Activated naive CD8-positive, alpha-beta T cell (primary cell): ENCODE results near the gene TIE1.

Experiments used
- H3K27ac Mint-ChIP-seq: one replicate; pipeline ENCODE4 v1.8.0; 2021; ENCODE audit warnings: mixed read lengths
- H3K27me3 Mint-ChIP-seq: one replicate; pipeline ENCODE4 v1.8.0; 2021; ENCODE audit warnings: mixed read lengths
- H3K36me3 Mint-ChIP-seq: one replicate; pipeline ENCODE4 v1.8.0; 2021; ENCODE audit warnings: mixed read lengths
- H3K4me1 Mint-ChIP-seq: one replicate; pipeline ENCODE4 v1.8.0; 2021; ENCODE audit warnings: low read depth, mixed read lengths
- H3K4me3 Mint-ChIP-seq: one replicate; pipeline ENCODE4 v1.8.0; 2021; ENCODE audit warnings: mild to moderate bottlenecking, mixed read lengths
- H3K9me3 Mint-ChIP-seq: one replicate; pipeline ENCODE4 v1.8.0; 2021; ENCODE audit warnings: low read depth, mixed read lengths

TIE1 gene

DNA sequence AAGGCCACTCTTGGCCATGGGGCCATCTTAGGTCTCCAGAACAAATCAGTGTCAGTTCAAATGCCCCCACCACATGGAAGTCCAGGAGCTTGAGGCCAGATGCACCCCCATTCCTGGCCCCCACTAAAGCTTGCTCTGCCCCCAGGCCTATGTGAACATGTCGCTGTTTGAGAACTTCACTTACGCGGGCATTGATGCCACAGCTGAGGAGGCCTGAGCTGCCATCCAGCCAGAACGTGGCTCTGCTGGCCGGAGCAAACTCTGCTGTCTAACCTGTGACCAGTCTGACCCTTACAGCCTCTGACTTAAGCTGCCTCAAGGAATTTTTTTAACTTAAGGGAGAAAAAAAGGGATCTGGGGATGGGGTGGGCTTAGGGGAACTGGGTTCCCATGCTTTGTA is 21.7 kb downstream of the TIE1 start:
- Mint-ChIP-seq H3K4me3 (no peak overlapping the region), H3K9me3 (peaks cover 12% of the 10 kb centered on the region), H3K27ac (no peak overlapping the region), H3K36me3 (peaks cover 10% of the 10 kb centered on the region), H3K4me1 (peaks cover 7% of the 10 kb centered on the region), H3K27me3 (no peaks in the 10 kb centered on the region)

DNA sequence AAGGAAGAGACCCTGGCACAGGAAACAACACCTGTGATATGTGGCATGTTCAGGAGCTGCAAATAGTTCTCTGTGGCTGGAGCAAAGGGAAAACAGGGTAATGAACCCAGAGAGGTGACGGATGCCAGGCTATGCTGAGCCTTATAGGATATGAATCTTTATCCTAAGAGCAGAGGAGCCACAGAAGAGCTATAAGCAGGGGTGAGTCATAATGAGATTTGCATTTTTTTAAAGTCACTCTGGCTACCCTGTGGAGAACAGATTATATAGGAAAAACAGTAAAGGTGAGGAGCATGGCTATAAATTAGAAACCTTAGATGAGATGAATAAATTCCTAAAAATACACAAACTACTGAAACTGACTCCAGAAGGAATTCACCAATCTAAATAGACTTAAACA is 24.0 kb downstream of the TIE1 start:
- Mint-ChIP-seq H3K4me3 (no peak overlapping the region), H3K27me3 (no peaks in the 10 kb centered on the region), H3K9me3 (peaks cover 12% of the 10 kb centered on the region), H3K4me1 (peaks cover 13% of the 10 kb centered on the region), H3K36me3 (peaks cover 14% of the 10 kb centered on the region), H3K27ac (no peak overlapping the region)

DNA sequence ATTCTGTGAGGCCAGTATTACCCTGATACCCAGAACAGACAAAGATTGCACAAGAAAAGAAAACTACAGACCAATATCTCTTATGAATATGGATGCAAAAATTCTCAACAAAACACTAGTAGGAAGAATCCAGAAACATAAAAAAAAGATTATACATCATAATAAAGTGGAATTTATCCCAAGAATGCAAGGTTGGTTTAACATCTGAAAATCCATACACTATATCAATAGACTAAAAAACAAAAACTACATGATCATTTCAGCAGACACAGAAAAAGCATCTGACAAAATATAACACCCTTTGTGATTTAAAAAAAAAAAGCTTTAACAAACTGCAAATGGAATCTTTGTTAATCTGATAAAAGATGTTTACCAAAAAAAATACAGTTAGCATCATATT is 24.6 kb downstream of the TIE1 start:
- Mint-ChIP-seq H3K4me1 (peaks cover 17% of the 10 kb centered on the region), H3K27me3 (no peaks in the 10 kb centered on the region), H3K9me3 (peaks cover 12% of the 10 kb centered on the region), H3K27ac (no peak overlapping the region), H3K4me3 (no peak overlapping the region), H3K36me3 (peaks cover 14% of the 10 kb centered on the region)

DNA sequence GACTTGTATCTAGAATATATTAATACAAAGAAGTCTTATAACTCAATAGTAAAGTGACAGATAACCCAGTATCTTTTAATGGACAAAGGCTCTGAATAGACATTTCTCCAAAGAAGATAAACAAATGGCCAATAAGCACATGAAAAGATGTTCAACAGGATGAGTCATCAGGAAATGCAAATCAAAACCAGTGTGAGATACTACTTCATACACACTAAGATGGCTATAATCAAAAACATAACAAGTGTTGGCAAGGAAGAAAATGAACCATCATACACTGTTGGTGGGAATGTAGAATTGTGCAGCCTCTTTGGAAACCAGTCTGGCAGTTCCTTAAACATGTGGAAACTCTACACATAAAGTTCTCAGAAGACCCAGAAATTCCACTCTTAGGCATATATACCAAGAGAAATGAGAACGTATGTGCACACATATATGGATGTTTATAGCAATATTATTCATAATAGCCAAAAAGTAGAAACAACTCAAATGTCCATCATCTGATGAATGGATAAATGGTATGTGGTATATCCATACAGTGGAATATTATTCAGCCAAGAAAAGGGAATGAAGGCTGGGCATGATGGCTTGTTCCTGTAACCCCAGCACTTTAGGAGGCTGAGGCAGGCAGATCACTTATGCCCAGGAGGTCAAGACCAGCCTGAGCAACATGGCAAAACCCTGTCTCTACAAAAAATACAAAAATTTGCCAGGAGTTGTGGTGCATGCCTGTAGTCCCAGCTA is 26.9 kb downstream of the TIE1 start:
- H3K9me3 Mint-ChIP-seq, result peaks cover 12% of the 10 kb centered on the region
- no peak overlapping the region for H3K27ac Mint-ChIP-seq

DNA sequence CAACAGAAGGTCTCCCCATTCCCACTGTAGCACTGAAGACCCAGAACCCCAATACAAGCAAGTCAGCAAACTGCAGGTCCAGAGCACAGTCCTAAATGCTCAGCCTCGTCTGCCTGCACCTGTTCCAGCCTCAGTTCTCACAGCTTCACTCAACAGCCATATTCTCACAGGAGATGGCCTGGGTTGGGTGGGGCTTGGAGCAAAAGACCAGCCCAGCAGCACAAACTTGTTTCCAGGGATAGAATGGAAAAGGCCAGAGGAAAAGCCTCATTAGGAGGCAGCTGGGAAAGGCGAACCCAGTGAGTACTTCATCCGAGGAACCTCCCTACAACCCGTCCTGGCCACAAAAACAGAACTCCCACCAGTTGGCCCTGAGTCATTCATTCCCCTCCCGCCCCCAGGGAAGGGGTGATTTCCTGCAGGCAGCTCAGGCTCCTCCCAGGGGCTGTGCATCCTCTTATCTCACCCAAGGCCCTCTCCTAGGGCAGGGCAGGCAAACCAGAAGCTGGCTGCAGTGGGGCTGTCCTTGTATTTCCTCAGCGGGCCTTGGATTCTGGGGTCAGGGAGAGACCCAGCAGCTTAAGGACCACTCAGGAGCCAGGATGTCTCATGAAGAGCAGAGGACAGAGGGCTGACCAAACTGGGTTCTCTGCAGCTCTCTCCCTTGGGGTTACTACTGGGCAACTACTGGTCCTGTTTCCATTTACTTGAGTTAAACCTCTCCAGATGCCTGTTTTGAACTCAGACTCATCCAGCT is 29.4 kb downstream of the TIE1 start:
- Mint-ChIP-seq H3K4me1 (peaks cover 19% of the 10 kb centered on the region), H3K9me3 (peaks cover 2% of the 10 kb centered on the region), H3K36me3 (peaks cover 6% of the 10 kb centered on the region), H3K27ac (no peak overlapping the region), H3K27me3 (no peaks in the 10 kb centered on the region), H3K4me3 (no peak overlapping the region)

More for the DNA sequence above, 26.9 kb downstream of the TIE1 start:
- H3K36me3 Mint-ChIP-seq, result peaks cover 14% of the 10 kb centered on the region
- no peak overlapping the region for H3K4me3 Mint-ChIP-seq
- H3K4me1 Mint-ChIP-seq, result peaks cover 19% of the 10 kb centered on the region
- H3K27me3 Mint-ChIP-seq, result no peaks in the 10 kb centered on the region

DNA sequence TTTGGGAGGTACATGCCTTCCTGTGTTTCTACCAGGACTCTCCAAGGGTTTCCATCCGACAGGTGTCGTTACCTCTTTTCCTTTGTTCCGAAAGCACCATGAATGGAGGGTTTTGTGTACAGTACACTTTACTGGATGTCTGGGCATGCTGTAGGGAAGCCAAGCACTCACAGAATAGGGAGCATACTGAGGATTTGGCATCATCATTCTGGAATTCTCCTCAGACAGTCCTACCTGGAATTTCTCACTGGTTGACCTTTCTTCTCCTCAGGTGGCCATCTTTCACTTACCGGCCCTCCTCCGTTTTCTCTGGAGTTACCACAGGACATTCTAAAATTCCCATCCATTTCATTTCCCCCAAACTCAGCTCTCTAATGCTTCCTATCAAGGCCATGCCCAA is 30.9 kb downstream of the TIE1 start:
- Mint-ChIP-seq H3K4me3 (no peak overlapping the region), H3K36me3 (peaks cover 5% of the 10 kb centered on the region), H3K4me1 (peaks cover 19% of the 10 kb centered on the region), H3K27ac (no peak overlapping the region), H3K27me3 (no peaks in the 10 kb centered on the region), H3K9me3 (no peaks in the 10 kb centered on the region)

DNA sequence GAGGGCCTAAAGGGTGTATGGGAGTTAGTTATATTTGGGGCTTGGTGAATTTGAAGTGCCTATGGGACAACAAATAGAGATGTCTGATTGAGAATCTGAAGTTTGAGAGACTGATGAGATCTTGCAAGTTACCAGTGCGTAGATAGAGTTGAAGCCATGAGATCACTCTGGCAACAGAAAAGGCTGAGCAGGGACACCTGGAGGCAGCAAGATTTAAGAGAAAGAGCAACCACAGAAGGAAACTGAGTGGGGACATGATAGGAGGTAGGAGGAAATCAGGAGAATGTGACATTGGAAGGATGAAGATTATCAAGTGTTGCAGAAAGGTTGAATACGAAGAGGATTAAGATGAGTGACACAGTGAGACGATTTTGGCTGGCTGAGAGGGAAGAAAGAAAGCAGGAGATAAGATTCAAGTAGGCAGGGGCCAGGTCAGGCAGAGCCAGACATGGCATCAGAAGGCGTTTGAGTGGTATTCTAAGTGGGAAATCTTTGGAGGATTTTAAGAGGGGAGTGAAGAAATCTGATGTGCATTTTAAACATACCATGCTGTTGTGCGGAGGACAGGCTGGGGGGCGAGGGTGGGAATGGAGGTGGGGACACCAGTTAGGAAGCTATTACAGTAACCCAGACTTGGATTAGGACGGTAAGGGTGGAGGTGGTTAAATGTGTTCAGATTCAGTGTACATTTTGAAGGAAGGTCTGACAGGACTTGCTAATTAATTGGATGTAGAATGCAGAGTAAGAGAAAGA is 33.8 kb downstream of the TIE1 start:
- no peaks in the 10 kb centered on the region for H3K9me3 Mint-ChIP-seq
- no peaks in the 10 kb centered on the region for H3K27me3 Mint-ChIP-seq
- no peak overlapping the region for H3K27ac Mint-ChIP-seq
- H3K36me3 Mint-ChIP-seq, result no peaks in the 10 kb centered on the region
- no peak overlapping the region for H3K4me3 Mint-ChIP-seq
- H3K4me1 Mint-ChIP-seq, result peaks cover 6% of the 10 kb centered on the region

DNA sequence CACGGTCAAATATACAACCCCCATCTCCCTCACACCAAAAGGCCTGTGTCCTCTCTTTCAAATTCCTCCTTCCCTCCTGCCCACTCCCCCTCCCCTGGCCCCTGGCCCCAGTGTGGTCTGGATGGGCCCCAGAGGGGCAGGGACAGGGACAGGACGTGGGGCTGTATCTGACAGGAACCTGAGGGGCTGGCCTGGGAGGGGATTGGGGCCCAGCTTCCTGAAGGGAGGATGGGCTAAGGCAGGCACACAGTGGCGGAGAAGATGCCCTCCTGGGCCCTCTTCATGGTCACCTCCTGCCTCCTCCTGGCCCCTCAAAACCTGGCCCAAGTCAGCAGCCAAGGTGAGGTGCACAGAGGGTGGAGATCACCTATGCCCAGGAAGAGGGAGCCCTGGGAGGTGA is 36.8 kb downstream of the TIE1 start, which contains the start of gene MPL:
MPL (plus strand) TSS at position 231 of the 400 bp plus-strand sequence; CDS start at position 262, 31 bp downstream.
- H3K4me1 Mint-ChIP-seq, result no peaks in the 10 kb centered on the region
- no peaks in the 10 kb centered on the region for H3K36me3 Mint-ChIP-seq
- H3K27ac Mint-ChIP-seq, result no peak within 1 kb of the TSS
- no peaks in the 10 kb centered on the region for H3K9me3 Mint-ChIP-seq
- no peak within 1 kb of the TSS for H3K4me3 Mint-ChIP-seq
- no peaks in the 10 kb centered on the region for H3K27me3 Mint-ChIP-seq

DNA sequence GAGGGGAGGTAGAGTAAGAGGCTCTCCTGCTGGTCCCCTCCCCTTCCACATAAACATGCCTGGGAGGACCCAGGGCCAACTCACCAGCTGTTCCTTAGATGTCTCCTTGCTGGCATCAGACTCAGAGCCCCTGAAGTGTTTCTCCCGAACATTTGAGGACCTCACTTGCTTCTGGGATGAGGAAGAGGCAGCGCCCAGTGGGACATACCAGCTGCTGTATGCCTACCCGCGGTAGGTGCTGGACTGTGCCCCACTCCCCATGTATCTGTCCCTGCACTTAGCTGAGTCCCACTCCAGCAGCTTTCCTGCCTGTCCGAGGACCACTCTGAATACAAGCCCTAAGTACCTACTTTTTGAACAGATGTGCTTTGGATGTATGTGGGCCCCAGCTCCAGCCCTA is 37.2 kb downstream of the TIE1 start:
- Mint-ChIP-seq H3K4me1 (no peaks in the 10 kb centered on the region), H3K9me3 (no peaks in the 10 kb centered on the region), H3K36me3 (no peaks in the 10 kb centered on the region), H3K27me3 (no peaks in the 10 kb centered on the region), H3K27ac (no peak overlapping the region), H3K4me3 (no peak overlapping the region)

DNA sequence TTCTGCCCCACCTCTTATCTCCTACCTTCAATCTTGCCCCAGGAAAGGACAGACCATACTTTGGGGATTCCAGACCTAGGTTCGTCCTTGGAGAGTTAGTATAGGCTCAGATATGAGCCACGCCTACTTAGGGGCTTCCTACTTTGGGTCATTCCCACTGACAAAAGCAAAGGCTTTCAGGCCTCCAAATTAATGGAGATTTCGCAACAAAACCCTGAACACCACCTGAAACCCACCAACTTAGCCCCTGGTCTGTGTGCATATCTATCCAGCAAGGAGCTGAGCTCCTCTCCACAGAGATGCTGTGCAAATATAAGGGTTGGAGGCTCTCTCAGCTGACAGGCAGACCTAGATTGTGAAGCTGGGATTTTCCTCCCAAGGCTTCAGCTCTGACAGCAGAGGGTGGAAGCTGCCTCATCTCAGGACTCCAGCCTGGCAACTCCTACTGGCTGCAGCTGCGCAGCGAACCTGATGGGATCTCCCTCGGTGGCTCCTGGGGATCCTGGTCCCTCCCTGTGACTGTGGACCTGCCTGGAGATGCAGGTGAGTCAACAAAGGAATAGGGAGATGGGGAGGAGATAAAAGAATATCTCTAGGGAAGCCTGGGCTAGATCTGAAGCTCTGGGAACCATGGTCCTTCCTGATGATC is 38.9 kb downstream of the TIE1 start:
- H3K9me3 Mint-ChIP-seq, result no peaks in the 10 kb centered on the region
- H3K27ac Mint-ChIP-seq, result no peak overlapping the region
- no peaks in the 10 kb centered on the region for H3K36me3 Mint-ChIP-seq
- H3K4me3 Mint-ChIP-seq, result no peak overlapping the region
- no peaks in the 10 kb centered on the region for H3K4me1 Mint-ChIP-seq
- H3K27me3 Mint-ChIP-seq, result no peaks in the 10 kb centered on the region

DNA sequence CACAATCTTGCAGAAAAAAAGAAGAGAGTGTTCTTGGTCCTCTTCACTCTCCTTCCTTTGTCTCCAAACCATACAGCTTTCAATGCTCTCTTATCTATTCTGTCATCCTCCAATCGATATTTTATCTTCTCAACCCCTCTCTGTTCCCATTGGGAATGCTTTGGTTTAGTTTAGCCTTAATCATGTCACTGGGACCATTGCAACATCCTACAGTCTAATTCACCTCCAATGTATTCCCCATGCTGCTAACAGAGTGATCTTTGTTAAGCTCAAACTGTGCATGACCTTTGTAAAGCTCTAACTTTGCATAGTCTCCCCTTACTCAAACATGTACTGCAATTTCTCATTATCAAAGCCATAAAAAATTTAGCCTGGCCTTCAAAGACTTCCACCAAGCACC is 39.8 kb downstream of the TIE1 start:
- Mint-ChIP-seq H3K4me1 (no peaks in the 10 kb centered on the region), H3K36me3 (no peaks in the 10 kb centered on the region)

DNA sequence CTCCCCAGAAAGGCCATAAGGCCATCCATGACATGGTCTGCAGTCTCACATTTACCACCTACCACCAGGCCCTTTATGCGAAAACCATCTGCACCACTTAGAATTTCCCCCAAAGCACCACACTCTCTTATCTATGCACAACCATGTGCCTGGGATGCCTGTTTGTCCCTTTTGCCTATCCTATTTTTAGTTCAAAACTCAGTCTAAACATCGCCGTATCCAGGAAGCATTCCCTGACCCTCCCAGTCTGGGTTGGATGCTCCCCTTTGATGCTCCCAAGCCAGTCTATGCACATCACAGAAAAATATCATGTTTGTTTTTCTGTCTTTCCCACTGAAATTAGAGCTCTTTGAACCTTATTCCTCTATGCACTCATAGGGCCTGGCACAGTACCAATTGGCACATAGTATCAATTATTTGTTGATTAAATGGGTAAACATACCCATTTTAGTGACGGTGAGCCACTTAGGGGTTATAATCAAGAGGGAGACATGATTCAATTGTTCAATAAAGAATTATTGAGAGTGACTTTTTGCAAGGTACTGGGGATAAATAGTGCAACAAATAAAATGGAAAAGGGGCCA is 43.6 kb downstream of the TIE1 start:
- H3K9me3 Mint-ChIP-seq, result no peaks in the 10 kb centered on the region
- H3K27me3 Mint-ChIP-seq, result no peaks in the 10 kb centered on the region
- no peaks in the 10 kb centered on the region for H3K36me3 Mint-ChIP-seq
- H3K27ac Mint-ChIP-seq, result no peak overlapping the region
- H3K4me3 Mint-ChIP-seq, result no peak overlapping the region
- H3K4me1 Mint-ChIP-seq, result no peaks in the 10 kb centered on the region

More for the DNA sequence above, 39.8 kb downstream of the TIE1 start:
- no peaks in the 10 kb centered on the region for H3K9me3 Mint-ChIP-seq
- no peak overlapping the region for H3K4me3 Mint-ChIP-seq
- H3K27ac Mint-ChIP-seq, result no peak overlapping the region
- no peaks in the 10 kb centered on the region for H3K27me3 Mint-ChIP-seq

DNA sequence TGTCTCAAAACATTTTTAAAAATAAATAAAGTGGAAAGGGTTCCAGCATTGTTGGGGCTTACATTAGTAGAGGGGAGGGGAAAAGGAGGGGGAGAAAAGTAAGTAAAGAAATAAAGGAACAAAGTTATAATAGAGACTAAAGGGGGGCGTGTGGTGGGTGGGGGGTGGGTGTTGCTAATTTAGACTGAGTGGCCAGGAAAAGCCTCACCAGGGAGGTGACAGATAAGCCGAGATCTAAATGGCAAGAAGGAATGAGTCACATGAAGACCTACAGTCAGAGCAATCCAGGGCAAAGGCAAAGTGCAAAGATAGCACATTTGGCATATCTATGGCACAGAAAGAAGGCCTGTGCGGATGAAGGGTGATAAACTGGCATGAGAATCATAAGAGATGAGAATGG is 44.3 kb downstream of the TIE1 start:
- Mint-ChIP-seq H3K27me3 (no peaks in the 10 kb centered on the region), H3K4me1 (peaks cover 2% of the 10 kb centered on the region), H3K9me3 (no peaks in the 10 kb centered on the region), H3K27ac (no peak overlapping the region), H3K4me3 (no peak overlapping the region), H3K36me3 (no peaks in the 10 kb centered on the region)

DNA sequence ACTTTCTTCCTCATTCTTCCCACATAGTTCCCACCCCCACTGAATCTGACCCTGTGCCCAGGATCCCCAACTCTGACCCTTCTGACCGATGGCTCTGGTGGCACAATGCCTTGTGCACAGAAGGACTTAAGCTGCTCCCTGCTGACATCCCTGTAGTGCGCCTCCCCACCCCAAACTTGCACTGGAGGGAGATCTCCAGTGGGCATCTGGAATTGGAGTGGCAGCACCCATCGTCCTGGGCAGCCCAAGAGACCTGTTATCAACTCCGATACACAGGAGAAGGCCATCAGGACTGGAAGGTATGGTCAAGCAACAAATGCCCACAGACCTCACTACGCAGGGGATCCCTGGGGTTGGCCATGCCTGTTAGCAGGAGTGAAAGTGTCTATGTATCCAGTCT is 45.9 kb downstream of the TIE1 start:
- H3K4me1 Mint-ChIP-seq, result peaks cover 2% of the 10 kb centered on the region
- peaks cover 2% of the 10 kb centered on the region for H3K36me3 Mint-ChIP-seq
- H3K4me3 Mint-ChIP-seq, result no peak overlapping the region
- H3K27me3 Mint-ChIP-seq, result no peaks in the 10 kb centered on the region
- no peaks in the 10 kb centered on the region for H3K9me3 Mint-ChIP-seq
- no peak overlapping the region for H3K27ac Mint-ChIP-seq
